Measurements from ENCODE around the gene KHK. TPM values are rescaled to one million over a fixed set of nuclear protein-coding genes. Genes with fewer than 3 reads are reported as not detected.
"Not testable (repeated sequence)": the region's sequence is repeated elsewhere in the genome, so short reads cannot be mapped to it uniquely, and the experiment has no call there.

KHK gene
- polyA plus RNA-seq, 3 donors = 42.9 to 58.5 (median 55.3) TPM

DNA sequence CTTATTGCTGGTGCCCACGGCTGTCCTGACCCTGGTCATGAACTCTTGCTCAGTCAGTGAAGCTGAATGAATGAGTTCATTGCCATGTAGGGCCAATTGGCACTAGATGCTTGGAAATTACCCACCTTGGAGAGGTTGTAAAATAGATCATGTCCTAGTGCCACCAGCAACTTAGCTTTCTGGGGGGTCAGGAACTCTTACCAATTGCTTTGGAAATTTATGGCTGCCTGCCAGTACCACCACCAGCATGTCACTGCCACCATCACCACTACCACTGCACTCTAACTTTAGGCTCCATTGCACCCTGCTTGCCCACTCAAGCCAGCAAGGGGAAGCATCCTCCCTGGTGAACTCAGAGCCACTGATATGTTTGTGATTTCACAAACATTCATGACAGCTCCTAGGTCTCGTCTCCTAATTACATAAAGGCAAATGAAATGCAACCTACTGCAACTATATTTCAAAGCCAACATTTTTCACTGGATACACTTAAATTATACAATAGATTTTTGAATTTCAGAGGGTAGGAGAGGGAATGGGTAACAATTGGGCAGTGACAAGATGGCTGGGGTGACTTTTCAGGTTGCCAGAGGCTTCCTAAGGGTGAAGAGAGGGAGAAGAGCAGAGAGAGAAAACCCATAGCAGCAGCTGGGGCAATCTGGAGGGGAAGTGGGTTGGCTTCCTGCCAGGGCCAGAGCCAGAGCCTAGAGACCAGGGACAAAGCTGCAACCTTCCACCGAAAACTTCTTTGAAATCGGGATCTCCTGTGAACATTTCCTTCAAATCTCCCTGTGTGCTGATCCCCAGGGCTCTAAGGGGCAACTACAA, 11.6 kb upstream of the KHK start:
- DNase-seq (ENCODE audit: extremely low read depth in 1 of 11, low read depth in 9 of 11, low spot score in 4 of 11) = no peak

DNA sequence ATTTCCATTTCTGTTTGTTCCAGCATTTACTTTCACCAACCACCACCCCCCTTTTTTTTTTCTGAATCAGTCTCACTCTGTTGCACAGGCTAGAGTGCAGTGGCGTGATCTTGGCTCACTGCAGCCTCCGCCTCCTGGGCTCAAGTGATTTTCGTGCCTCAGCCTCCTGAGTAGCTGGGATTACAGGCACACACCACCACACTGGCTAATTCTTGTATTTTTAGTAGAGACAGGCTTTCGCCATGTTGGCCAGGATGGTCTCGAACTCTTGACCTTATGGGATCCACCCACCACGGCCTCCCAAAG, 11.1 kb upstream of the KHK start:
- not testable (repeated sequence) for DNase-seq (ENCODE audit: extremely low read depth in 1 of 11, low read depth in 9 of 11, low spot score in 4 of 11)

DNA sequence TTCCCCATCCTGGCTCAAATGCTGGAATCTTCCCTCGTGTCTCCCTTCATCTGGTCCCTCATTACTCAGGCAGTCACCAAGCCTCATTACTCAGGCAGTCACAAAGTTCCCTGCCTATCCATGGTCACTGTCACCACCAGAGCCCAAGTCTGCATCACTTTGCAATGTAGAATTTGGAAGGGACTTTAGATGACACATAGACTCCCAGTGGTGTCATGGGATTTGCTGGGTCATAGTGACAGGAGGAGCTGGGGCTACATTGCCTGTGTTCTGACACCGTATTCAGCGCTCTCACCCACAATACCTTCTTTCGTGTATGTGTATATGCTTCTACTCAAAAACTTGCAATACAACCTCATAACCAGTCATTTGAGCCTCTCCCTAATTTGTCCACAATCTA, 10.2 kb upstream of the KHK start:
- no peak for DNase-seq (ENCODE audit: extremely low read depth in 1 of 11, low read depth in 9 of 11, low spot score in 4 of 11)

DNA sequence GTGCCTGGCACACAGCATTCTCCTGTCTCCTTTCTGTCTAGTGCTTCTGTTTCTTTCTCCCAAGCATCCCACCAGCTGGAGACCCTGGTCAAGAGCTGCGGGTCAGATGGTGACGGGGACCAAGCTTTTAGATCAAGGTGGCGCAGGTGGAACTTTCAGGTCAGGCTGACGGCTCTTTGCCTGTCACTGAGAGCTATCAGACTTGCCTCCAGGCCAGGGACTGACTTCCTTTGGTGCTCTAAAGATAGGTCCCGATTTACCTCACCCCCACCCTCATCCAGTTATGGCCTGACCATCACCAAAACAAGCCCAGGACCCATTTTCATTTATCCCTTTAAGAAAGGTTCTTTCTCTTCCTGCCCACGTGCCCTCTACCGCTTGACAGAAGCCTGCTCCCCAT, 9.3 kb upstream of the KHK start:
- DNase-seq (ENCODE audit: extremely low read depth in 1 of 11, low read depth in 9 of 11, low spot score in 4 of 11) = no peak

DNA sequence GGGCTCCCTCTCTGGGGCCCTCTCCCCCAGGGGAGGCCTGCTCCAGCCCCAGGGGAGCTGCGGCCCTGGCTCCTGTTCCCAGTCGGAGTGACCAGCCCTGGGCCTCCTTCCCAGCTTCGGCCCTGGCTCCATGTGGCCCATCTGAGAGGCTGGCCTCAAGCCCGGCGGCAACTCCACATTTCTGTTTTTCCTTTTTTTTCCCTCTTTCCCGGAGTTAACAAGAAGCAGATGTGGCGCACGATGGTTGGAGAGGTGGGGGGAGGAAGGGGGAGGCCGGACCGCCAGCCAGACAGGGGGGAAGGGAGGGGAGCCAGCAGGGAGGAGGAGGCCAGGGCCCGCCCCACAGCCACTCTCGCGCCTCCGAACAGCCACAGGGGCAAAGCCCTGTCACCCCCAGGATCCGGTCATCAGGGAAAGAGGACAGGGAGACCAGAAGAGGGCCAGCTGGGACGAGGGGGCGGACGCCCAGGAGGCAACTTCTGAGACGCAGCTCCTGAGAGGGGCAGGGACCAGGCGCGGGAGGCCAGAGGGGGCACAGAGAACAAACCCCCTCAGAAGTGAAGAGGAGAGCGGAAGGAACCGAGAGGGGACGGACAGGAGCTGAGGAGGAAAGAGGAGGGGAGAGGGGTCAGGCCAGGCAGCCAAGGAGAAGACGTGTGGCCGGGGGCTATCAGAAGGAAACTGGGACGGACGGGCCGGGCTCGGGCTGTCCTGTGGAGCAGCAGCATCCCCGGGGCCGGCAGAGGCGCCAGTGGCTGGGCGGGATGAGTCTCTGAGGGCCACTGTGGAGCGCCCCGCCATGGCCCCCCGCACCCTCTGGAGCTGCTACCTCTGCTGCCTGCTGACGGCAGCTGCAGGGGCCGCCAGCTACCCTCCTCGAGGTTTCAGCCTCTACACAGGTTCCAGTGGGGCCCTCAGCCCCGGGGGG, 8.0 kb upstream of the KHK start, which contains the start of gene EMILIN1:
Gene EMILIN1, plus strand, starts transcription at position 349 of the 928 bp plus-strand sequence. Its CDS starts 451 bp downstream, at position 800.
- DNase-seq (ENCODE audit: extremely low read depth in 1 of 11, low read depth in 9 of 11, low spot score in 4 of 11) = peak in 9 of 11 donors; percentile 61 to 84 (median 83)

DNA sequence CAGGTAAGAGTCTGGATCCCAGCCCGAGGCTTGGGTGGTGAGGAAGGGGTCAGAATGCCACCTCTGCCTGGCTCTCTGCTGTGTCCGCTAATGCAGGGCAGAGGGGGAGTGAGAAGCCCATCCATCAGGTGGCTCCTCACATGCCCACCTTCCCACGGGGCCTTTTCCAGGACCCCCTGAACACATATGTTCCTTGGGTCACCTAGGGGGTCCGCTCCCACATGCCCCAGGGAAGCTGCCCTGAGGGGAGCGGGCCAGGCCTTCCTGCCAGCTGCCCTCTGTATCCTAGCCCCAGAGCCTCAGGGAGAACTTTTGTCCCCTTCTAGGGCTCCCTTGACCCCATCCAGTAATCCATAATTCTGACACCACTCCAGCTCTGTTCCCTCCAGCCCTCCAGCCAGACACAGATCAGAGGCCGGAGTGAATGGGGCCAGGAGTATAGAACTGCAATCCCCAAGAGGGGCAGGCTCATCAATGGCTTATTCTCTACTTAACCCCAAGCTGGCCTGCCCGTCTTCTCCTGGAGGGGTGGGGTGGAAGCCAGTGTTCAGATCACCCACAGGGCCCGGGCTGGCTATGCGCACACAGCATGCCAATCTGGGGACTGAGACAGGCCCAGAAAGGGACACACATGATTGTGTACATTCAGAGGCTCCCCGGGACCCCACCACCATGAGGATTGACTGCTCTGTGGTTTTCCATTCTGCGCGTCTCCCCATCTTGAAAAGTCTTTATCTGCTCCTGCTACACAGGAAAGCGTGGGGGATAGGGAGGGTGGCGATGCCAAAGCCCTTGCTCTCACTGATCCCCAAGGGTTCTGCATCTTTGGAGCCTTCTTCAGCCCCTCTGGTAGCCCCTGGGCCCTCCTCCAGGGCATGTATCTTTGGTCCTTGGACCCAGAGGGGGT, 7.1 kb upstream of the KHK start:
- no peak for DNase-seq (ENCODE audit: extremely low read depth in 1 of 11, low read depth in 9 of 11, low spot score in 4 of 11)

DNA sequence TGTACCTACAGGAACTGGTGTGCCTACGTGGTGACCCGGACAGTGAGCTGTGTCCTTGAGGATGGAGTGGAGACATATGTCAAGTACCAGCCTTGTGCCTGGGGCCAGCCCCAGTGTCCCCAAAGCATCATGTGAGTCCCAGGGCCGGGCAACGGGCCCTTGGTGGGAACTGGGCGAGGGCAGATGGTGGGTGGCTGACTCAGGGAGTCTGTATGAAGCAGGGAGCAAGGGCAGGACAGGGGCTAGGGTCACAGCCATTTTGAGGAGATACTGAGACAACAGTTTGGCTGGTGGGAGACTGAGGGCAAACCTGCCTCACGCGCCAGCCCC, 6.5 kb upstream of the KHK start:
- DNase-seq (ENCODE audit: extremely low read depth in 1 of 11, low read depth in 9 of 11, low spot score in 4 of 11) = no peak

DNA sequence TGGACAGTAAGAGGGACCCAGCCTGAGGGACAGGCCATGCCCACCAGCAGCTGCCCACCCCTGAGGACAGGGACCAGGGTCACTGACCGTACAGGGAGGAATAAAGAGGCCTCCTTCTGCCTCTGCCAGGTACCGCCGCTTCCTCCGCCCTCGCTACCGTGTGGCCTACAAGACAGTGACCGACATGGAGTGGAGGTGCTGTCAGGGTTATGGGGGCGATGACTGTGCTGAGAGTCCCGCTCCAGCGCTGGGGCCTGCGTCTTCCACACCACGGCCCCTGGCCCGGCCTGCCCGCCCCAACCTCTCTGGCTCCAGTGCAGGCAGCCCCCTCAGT, 6.0 kb upstream of the KHK start:
- no peak for DNase-seq (ENCODE audit: extremely low read depth in 1 of 11, low read depth in 9 of 11, low spot score in 4 of 11)

DNA sequence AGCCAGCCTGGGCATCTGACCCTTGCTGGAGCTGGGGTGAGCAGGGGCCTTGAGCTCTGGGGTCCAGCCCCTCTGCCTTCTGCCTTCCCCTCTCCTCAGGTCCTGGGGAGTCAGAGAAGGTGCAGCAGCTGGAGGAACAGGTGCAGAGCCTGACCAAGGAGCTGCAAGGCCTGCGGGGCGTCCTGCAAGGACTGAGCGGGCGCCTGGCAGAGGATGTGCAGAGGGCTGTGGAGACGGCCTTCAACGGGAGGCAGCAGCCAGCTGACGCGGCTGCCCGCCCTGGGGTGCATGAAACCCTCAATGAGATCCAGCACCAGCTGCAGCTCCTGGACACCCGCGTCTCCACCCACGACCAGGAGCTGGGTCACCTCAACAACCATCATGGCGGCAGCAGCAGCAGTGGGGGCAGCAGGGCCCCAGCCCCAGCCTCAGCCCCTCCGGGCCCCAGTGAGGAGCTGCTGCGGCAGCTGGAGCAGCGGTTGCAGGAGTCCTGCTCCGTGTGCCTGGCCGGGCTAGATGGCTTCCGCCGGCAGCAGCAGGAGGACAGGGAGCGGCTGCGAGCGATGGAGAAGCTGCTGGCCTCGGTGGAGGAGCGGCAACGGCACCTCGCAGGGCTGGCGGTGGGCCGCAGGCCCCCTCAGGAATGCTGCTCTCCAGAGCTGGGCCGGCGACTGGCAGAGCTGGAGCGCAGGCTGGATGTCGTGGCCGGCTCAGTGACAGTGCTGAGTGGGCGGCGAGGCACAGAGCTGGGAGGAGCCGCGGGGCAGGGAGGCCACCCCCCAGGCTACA, 4.4 kb upstream of the KHK start:
- no peak for DNase-seq (ENCODE audit: extremely low read depth in 1 of 11, low read depth in 9 of 11, low spot score in 4 of 11)

DNA sequence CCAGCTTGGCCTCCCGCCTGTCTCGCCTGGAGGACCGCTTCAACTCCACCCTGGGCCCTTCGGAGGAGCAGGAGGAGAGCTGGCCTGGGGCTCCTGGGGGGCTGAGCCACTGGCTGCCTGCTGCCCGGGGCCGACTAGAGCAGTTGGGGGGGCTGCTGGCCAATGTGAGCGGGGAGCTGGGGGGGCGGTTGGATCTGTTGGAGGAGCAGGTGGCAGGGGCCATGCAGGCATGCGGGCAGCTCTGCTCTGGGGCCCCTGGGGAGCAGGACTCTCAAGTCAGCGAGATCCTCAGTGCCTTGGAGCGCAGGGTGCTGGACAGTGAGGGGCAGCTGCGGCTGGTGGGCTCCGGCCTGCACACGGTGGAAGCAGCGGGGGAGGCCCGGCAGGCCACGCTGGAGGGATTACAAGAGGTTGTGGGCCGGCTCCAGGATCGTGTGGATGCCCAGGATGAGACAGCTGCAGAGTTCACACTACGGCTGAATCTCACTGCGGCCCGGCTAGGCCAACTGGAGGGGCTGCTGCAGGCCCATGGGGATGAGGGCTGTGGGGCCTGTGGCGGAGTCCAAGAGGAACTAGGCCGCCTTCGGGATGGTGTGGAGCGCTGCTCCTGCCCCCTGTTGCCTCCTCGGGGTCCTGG, 3.7 kb upstream of the KHK start:
- no peak for DNase-seq (ENCODE audit: extremely low read depth in 1 of 11, low read depth in 9 of 11, low spot score in 4 of 11)

DNA sequence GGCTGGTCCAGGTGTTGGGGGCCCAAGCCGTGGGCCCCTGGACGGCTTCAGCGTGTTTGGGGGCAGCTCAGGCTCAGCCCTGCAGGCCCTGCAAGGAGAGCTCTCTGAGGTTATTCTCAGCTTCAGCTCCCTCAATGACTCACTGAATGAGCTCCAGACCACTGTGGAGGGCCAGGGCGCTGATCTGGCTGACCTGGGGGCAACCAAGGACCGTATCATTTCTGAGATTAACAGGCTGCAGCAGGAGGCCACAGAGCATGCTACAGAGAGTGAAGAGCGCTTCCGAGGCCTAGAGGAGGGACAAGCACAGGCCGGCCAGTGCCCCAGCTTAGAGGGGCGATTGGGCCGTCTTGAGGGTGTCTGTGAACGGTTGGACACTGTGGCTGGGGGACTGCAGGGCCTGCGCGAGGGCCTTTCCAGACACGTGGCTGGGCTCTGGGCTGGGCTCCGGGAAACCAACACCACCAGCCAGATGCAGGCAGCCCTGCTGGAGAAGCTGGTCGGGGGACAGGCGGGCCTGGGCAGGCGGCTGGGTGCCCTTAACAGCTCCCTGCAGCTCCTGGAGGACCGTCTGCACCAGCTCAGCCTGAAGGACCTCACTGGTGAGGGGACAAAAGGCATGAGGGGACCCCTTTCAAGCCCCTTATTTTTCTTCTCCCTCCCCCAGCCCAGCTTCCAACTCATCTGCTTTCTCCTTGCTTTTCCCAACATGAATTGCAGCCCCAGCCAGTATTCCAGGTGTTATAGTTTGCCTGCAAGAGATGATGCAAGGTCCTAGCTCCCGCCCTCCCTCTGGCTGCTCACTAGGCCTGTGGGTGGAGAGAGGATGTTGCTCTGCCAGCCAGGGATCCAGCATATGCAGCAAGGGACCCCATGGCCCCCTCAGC, 2.9 kb upstream of the KHK start:
- DNase-seq (ENCODE audit: extremely low read depth in 1 of 11, low read depth in 9 of 11, low spot score in 4 of 11) = no peak

DNA sequence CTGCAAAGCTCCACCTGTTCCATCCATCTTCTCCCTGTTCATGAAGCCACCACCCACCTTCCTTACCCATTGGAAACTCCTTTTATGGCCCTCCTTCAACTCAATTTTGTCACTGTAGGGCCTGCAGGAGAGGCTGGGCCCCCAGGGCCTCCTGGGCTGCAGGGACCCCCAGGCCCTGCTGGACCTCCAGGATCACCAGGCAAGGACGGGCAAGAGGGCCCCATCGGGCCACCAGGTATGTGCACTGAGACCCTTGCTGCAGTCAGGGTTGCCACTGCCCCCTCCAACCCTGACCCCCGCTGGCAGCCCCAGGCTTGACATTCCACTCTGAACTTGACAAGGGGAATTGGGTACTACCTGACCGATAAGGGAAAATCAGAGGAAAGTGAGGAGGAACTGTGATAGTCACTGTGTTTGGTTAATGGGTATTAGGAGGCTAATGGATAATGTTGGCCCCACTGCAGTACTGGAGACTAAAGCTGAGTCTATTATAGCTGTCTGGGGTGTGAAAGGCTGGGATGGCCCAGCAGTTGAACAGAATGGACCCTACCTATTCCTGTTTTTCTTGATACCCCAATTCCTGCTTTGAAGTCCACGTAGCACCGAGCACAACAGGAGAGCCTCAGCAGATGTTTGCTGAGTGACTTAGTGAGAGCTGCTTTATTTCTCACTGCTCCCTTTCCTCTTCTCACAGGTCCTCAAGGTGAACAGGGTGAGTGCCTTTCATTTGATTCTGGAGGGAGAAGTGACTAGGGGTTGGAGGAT, 2.1 kb upstream of the KHK start:
- no peak for DNase-seq (ENCODE audit: extremely low read depth in 1 of 11, low read depth in 9 of 11, low spot score in 4 of 11)

DNA sequence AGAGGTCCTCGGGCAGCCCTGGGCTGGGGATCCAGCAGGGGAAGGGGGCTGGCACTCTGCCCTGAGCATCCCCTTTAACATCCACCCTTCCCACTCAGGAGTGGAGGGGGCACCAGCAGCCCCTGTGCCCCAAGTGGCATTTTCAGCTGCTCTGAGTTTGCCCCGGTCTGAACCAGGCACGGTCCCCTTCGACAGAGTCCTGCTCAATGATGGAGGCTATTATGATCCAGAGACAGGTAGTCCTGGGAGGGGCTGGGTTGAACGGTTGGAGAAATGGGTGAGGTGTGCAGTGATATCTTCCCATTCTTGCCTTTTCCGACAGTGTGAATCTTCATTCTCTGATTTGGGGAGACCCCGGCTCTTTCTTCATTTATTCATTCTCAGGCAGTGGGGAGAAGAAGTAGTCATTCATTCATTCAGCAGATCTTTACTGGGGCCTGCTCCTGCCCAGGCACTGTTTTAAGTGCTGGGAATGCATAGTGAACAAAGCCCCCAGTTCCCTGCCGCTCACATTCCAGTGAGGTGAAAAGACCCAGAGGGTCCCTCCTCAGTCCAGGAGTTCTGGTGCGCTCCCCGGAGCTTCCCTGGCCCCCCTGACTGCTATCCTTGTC, 1.4 kb upstream of the KHK start:
- no peak for DNase-seq (ENCODE audit: extremely low read depth in 1 of 11, low read depth in 9 of 11, low spot score in 4 of 11)

DNA sequence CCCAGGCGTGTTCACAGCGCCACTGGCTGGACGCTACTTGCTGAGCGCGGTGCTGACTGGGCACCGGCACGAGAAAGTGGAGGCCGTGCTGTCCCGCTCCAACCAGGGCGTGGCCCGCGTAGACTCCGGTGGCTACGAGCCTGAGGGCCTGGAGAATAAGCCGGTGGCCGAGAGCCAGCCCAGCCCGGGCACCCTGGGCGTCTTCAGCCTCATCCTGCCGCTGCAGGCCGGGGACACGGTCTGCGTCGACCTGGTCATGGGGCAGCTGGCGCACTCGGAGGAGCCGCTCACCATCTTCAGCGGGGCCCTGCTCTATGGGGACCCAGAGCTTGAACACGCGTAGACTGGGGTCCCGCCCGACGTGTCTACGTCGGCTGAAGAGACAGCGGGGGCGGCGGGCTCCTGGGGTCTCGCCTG, 891 bp upstream of the KHK start:
- DNase-seq (ENCODE audit: extremely low read depth in 1 of 11, low read depth in 9 of 11, low spot score in 4 of 11) = no peak

DNA sequence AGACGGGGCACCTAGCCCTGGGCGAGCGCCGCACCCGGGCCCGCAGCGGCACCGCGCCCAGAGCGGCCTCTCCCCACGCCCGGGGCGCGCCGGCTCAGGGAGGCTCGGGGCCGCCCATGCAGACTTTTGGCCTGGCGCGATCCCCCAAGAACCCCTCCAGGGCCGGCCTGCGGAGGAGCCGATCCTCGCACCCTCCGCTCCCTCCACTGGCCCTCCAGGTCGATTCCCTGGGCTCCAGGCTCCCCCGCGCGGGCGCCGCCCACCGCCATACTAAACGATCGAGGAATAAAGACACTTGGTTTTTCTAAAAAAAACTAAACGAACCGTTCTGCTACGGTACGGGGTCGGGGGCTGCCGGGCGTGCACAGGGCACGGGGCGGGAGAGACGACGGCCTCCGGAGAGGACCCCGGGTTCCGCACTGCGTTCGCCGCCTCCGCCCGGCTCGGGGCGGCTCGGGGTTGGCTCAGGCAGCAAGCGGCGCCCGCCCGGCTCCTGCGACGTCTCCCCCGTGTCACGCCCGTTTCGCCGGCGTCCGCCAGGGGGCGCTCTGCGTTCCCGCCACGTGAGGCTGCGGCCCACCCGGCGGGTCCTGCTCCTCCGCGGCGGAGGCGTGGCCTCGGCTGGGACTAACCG, 365 bp upstream of the KHK start:
- peak; percentile 80 to 97 (median 92) for DNase-seq (ENCODE audit: extremely low read depth in 1 of 11, low read depth in 9 of 11, low spot score in 4 of 11)

All from renal cortex interstitium (tissue), 11 donors.